Brain microvascular endothelial cell (primary cell): ENCODE results near the gene TRAPPC2B.

ENCODE experiments used
- DNase-seq: peaks from one replicate; pipeline ENCODE4 v3.0.0-alpha.2; 2020
- H3K27ac ChIP-seq: fragments of 250-450 bp; sonication (Bioruptor Pico); 2 replicates; pipeline ENCODE4 v1.5.1; 2020; ENCODE audit warnings: mild to moderate bottlenecking, moderate library complexity
- H3K27me3 ChIP-seq: fragments of 250-450 bp; sonication (Bioruptor Pico); replicated peaks from 2 replicates; pipeline ENCODE4 v1.5.1; 2020; ENCODE audit warnings: mild to moderate bottlenecking
- H3K36me3 ChIP-seq: fragments of 250-450 bp; sonication (Bioruptor Pico); replicated peaks from 2 replicates; pipeline ENCODE4 v1.5.1; 2020; ENCODE audit warnings: mild to moderate bottlenecking
- H3K4me3 ChIP-seq: 2 replicates; pipeline ENCODE4 v1.5.1; 2011; ENCODE audit warnings: low read depth, mild to moderate bottlenecking, control low read depth, low read length, moderate library complexity
- in situ Hi-C: cut with HindIII; loops from 2 replicates; pipeline ENCODE4 v1.10.0; 2017; ENCODE audit warnings: low sequenced_read_pairs, low pct_ligation_motif_present
- TF ChIP-seq, protein P1 (sequence below): IDR thresholded peaks from 2 replicates; pipeline ENCODE4 v1.5.1; 2011; ENCODE audit warnings: low read depth, mild to moderate bottlenecking, moderate library complexity, low read length, control low read depth, inconsistent platforms; ENCODE audit errors: missing control alignments

The TRAPPC2B gene

GRCh38 chr19:57376151-57376550, 12.8 kb downstream of the TRAPPC2B start:
- no peak overlapping the region for H3K27ac ChIP-seq
- no peak overlapping the region for H3K4me3 ChIP-seq
- in situ Hi-C loops = no loop called here
- no peak for DNase-seq
- H3K27me3 ChIP-seq = no peaks in the 10 kb centered on the region
- TF ChIP-seq, protein P1, sequence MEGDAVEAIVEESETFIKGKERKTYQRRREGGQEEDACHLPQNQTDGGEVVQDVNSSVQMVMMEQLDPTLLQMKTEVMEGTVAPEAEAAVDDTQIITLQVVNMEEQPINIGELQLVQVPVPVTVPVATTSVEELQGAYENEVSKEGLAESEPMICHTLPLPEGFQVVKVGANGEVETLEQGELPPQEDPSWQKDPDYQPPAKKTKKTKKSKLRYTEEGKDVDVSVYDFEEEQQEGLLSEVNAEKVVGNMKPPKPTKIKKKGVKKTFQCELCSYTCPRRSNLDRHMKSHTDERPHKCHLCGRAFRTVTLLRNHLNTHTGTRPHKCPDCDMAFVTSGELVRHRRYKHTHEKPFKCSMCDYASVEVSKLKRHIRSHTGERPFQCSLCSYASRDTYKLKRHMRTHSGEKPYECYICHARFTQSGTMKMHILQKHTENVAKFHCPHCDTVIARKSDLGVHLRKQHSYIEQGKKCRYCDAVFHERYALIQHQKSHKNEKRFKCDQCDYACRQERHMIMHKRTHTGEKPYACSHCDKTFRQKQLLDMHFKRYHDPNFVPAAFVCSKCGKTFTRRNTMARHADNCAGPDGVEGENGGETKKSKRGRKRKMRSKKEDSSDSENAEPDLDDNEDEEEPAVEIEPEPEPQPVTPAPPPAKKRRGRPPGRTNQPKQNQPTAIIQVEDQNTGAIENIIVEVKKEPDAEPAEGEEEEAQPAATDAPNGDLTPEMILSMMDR = no peak
- peaks cover 36% of the 10 kb centered on the region for H3K36me3 ChIP-seq

GRCh38 chr19:57377498-57378146, 14.3 kb downstream of the TRAPPC2B start:
- no peaks in the 10 kb centered on the region for H3K27me3 ChIP-seq
- peaks cover 31% of the 10 kb centered on the region for H3K36me3 ChIP-seq
- H3K4me3 ChIP-seq = no peak overlapping the region
- in situ Hi-C loops = no loop called here
- H3K27ac ChIP-seq = no peak overlapping the region
- no peak for DNase-seq
- TF ChIP-seq, protein P1 = no peak

GRCh38 chr19:57380923-57381322, 17.6 kb downstream of the TRAPPC2B start:
- in situ Hi-C loops = no loop called here
- TF ChIP-seq, protein P1 = no peak

DNA sequence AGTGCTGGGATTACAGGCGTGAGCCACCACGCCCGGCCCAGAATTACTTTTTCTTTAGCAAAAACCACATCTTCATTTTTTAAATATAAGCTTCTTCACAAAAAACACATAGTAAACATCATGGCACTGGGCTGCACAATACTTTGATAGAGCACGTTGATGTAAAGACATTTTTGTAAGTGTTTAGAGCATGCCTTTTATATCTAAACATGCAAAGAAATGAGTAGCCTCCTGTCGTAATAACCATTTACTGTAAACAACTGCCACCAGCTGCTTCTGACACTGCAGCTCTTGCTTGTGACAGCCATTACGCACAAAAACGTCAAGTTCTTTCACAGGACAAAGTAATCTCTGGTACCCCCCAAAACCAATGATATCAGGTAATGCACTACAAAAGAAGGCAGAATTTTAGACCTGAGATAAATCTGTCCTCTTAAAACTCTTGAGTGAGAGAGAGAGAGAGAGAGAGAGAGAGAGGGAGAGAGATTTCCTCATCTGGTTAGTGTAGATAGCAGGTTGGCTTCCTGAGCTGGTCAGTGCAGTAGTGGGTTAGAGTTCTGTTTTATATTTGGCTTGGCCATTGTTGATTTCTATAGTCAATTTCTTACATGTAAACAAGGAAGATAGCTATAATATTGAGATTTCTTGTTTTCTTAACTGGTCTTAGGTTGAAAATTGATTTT, 19.6 kb downstream of the TRAPPC2B start:
- no peak for DNase-seq

More at GRCh38 chr19:57380923-57381322, 17.6 kb downstream of the TRAPPC2B start:
- Histone ChIP-seq H3K27ac (no peak overlapping the region), H3K27me3 (no peaks in the 10 kb centered on the region), H3K36me3 (peaks cover 14% of the 10 kb centered on the region), H3K4me3 (no peak overlapping the region)
- no peak for DNase-seq

GRCh38 chr19:57389194-57389729, 25.9 kb downstream of the TRAPPC2B start:
- H3K27ac ChIP-seq = peak overlapping the region; percentile 67
- in situ Hi-C loops = no loop called here

More for the DNA sequence above, 19.6 kb downstream of the TRAPPC2B start:
- TF ChIP-seq, protein P1 = no peak
- Histone ChIP-seq H3K27me3 (no peaks in the 10 kb centered on the region), H3K36me3 (no peaks in the 10 kb centered on the region), H3K4me3 (no peak overlapping the region), H3K27ac (no peak overlapping the region)
- in situ Hi-C loops = no loop called here

More at GRCh38 chr19:57389194-57389729, 25.9 kb downstream of the TRAPPC2B start:
- DNase-seq = no peak
- TF ChIP-seq, protein P1 = no peak
- H3K27me3 ChIP-seq = no peaks in the 10 kb centered on the region
- H3K4me3 ChIP-seq = peak overlapping the region; percentile 91
- peaks cover 5% of the 10 kb centered on the region for H3K36me3 ChIP-seq
